GM03348 (cell line): ENCODE data around the gene NDUFA7.
"Not testable (repeated sequence)": the region's sequence is repeated elsewhere in the genome, so short reads cannot be mapped to it uniquely, and the experiment has no call there.

ENCODE experiments used
- DNase-seq: peaks from one replicate; pipeline ENCODE4 v3.0.0; 2012; ENCODE audit warnings: low spot score

NDUFA7 gene

DNA sequence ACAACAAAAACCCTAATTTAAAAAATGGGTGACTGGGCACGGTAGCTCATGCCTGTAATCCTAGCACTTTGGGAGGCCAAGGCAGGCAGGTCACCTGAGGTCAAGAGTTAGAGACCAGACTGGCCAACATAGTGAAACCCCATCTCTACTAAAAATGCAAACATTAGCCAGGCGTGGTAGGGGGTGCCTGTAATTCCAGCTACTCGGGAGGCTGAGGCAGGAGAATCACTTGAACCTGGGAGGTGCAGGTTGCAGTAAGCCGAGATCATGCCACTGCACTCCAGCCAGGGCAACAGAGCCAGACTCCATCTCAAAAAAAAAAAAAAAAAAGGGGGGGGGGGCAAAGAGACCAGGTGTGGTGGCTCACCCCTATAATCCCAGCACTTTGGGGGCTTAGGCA lies 56.9 kb downstream of the NDUFA7 start:
- not testable (repeated sequence) for DNase-seq

GRCh38 chr19:8262431-8262830 lies 58.7 kb downstream of the NDUFA7 start:
- DNase-seq: no peak

DNA sequence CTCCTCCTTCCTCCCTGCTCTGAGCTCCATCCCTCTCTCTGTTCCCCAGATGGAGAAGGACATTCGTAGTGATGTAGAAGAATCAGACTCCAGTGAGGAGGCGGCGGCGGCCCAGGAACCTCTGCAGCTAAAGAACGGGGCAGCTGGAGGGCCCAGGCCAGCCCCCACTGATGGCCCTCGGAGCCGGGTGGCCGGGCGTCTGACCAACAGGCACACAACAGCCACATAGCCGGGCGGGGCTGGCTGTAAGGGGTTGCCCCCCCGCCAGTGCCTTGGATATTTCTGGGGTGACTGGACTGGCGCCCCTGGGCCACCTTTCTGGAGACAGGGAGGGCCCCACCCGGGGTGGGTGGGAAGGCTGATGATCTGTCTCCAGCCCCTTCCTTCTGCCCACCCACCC lies 59.3 kb downstream of the NDUFA7 start:
- no peak for DNase-seq

GRCh38 chr19:8261347-8261746 lies 59.8 kb downstream of the NDUFA7 start:
- DNase-seq: no peak
